K562 (cell line): ENCODE results near the gene SERTAD1. TPM values are rescaled to one million over a fixed set of nuclear protein-coding genes. Genes with fewer than 3 reads are reported as not detected.

ENCODE experiments used
- ATAC-seq: fragments of 200-7000 bp; cut with Tn5 transposase; 3 replicates; pipeline ENCODE4 v1.9.1; 2020; ENCODE audit warnings: moderate library complexity
- BruUV-seq: library from RNA; stranded (reverse); fragments of 400-500 nt; replicated peaks from 2 replicates; lab custom pipeline; 2021; lab: Mats Ljungman, UMichigan
- CTCF ChIA-PET: fragments of 300-600 bp; formaldehyde crosslinking; extraction: SDS; loops from one replicate; lab custom pipeline; 2021; ENCODE audit warnings: low intra/inter-chr PET ratio; lab: Yijun Ruan, JAX
- POLR2A ChIA-PET: fragments of 300-600, 350-650 bp; sonication (Branson Sonifier 250); formaldehyde crosslinking; extraction: SDS; loops from one replicate; lab custom pipeline; 2021; ENCODE audit warnings: antibody characterized with exemption, inconsistent platforms; lab: Yijun Ruan, JAX
- DNase-seq, 4 experiments: peaks; one replicate each; pipeline versions ENCODE4 v3.0.0 to v3.0.0-alpha.2; 2011 to 2018; ENCODE audit warnings: low spot score in 3 of 4, mixed read lengths in 3 of 4; ENCODE audit errors: extremely low read depth in 1 of 4
- FAIRE-seq: peaks from 2 replicates; lab custom pipeline; 2011; peaks lifted over from hg19 to GRCh38; lab: Jason Lieb, UNC
- H2AFZ ChIP-seq: 2 replicates; pipeline ENCODE4 v1.6.0; 2011; ENCODE audit warnings: low read depth, low read length, control low read depth, inconsistent platforms
- H3K27ac ChIP-seq: fragments of 200-600 bp; 3 replicates; pipeline ENCODE4 v1.8.0; 2011; ENCODE audit warnings: low read depth, mild to moderate bottlenecking, control low read depth, inconsistent platforms, low read length, moderate library complexity, mixed read lengths; ENCODE audit errors: extremely low read depth
- H3K27me3 ChIP-seq, 2 experiments: fragments of 300-600 bp in 1 of 2; 2 replicates in 1 of 2; 3 replicates in 1 of 2; pipeline versions ENCODE4 v1.6.0 to v1.8.0; 2011; ENCODE audit warnings: inconsistent platforms in 2 of 2, low read length in 2 of 2, mild to moderate bottlenecking in 1 of 2, mixed read lengths in 1 of 2, moderate library complexity in 1 of 2; ENCODE audit not compliant: control insufficient read depth in 2 of 2, insufficient read depth in 2 of 2
- H3K36me3 ChIP-seq: fragments of 300-600 bp; 3 replicates; pipeline ENCODE4 v1.8.0; 2011; ENCODE audit warnings: mild to moderate bottlenecking, low read length, inconsistent platforms; ENCODE audit not compliant: control insufficient read depth, insufficient read depth
- H3K4me1 ChIP-seq, 2 experiments: fragments of 200-600 bp in 1 of 2; replicated peaks in 1 of 2; 2 replicates in 1 of 2; 3 replicates in 1 of 2; pipeline versions ENCODE4 v1.5.1 to v1.8.0; 2011; ENCODE audit warnings: inconsistent platforms in 2 of 2, low read length in 2 of 2, mild to moderate bottlenecking in 1 of 2, mixed read lengths in 1 of 2, moderate library complexity in 1 of 2; ENCODE audit not compliant: control insufficient read depth in 2 of 2, insufficient read depth in 2 of 2
- H3K4me2 ChIP-seq: 2 replicates; pipeline ENCODE4 v1.6.1; 2011; ENCODE audit warnings: low read length, control low read depth, inconsistent platforms, mixed read lengths; ENCODE audit not compliant: insufficient read depth
- H3K4me3 ChIP-seq: fragments of 200-600 bp; sonication (generic), shearing (Covaris generic); 2 replicates; pipeline ENCODE4 v1.5.1; 2016; ENCODE audit warnings: control low read depth, inconsistent platforms
- H3K79me2 ChIP-seq: fragments of 200-600 bp; 3 replicates; pipeline ENCODE4 v1.8.0; 2011; ENCODE audit warnings: low read length, inconsistent platforms; ENCODE audit not compliant: control insufficient read depth, insufficient read depth
- H3K9ac ChIP-seq, 2 experiments: 2 replicates each; pipeline versions ENCODE4 v1.6.0 to v1.6.1; 2011; ENCODE audit warnings: low read depth in 2 of 2, low read length in 2 of 2, control low read depth in 1 of 2, inconsistent platforms in 1 of 2, mild to moderate bottlenecking in 1 of 2, mixed read lengths in 1 of 2; ENCODE audit not compliant: insufficient read depth in 1 of 2
- H3K9me1 ChIP-seq: one replicate; pipeline ENCODE4 v1.6.0; 2011; ENCODE audit warnings: inconsistent platforms, mild to moderate bottlenecking, low read length, moderate library complexity; ENCODE audit not compliant: control insufficient read depth, insufficient read depth
- H3K9me3 ChIP-seq: replicated peaks from 2 replicates; pipeline ENCODE4 v1.5.1; 2011; ENCODE audit warnings: low read depth, low read length, inconsistent platforms; ENCODE audit not compliant: control insufficient read depth, insufficient read depth
- H4K20me1 ChIP-seq: replicated peaks from 2 replicates; pipeline ENCODE4 v1.6.1; 2011; ENCODE audit warnings: low read length, inconsistent platforms, mixed read lengths; ENCODE audit not compliant: control insufficient read depth, insufficient read depth
- HMGN3 ChIP-seq: IDR thresholded peaks from 2 replicates; pipeline ENCODE4 v1.6.1; 2011; ENCODE audit warnings: borderline replicate concordance, low read depth, mild to moderate bottlenecking, mixed read lengths, low read length; ENCODE audit not compliant: insufficient read length; ENCODE audit errors: extremely low read depth
- RHOXF2B ChIP-seq: fragments of 250-450 bp; sonication (Bioruptor Pico); conservative IDR thresholded peaks from 2 replicates; pipeline ENCODE4 v1.5.1; 2021
- TAF9B ChIP-seq: fragments of 450-650 bp; IDR thresholded peaks from 2 replicates; pipeline ENCODE4 v1.6.1; 2018; ENCODE audit warnings: mild to moderate bottlenecking; ENCODE audit not compliant: partially characterized antibody
- WGBS: fragments of 100-300 bp; shearing (Covaris generic); methylation state at CpG from one replicate; pipeline ENCODE4 v1.1.6; 2016; ENCODE audit warnings: low coverage, mixed read lengths; ENCODE audit not compliant: insufficient coverage; ENCODE audit errors: missing lambda C conversion rate; 5-methylcytosine and 5-hydroxymethylcytosine counted together
- in situ Hi-C: fragments of 300-500 bp; cut with MboI; formaldehyde crosslinking; loops from 4 replicates; pipeline ENCODE4 v1.15.0; 2018; ENCODE audit warnings: inconsistent platforms, mixed read lengths
- intact Hi-C: fragments of 100-400 bp; cut with micrococcal nuclease; formaldehyde crosslinking; loops from 2 replicates; pipeline ENCODE4 v1.14.2; 2022
- polyA plus RNA-seq, 8 experiments: library from polyadenylated mRNA; depleted of rRNA in 4 of 8; stranded (reverse) in 5 of 8; unstranded in 3 of 8; fragments of >200 nt; fragmentation: Nextera tagmentation in 2 of 8; fragmentation: Illumina TruSeq in 1 of 8; extraction: Ambion mirVana in 2 of 8; extraction: Trizol in 1 of 8; gene quantifications; 2 replicates each; pipeline versions ENCODE4 v1.2.1 to v1.2.3, GENCODE V29; 2011 to 2014; ENCODE audit warnings: inconsistent platforms in 1 of 8, missing spikeins in 1 of 8
- total RNA-seq, 7 experiments: library from RNA; depleted of rRNA in 6 of 7; stranded (reverse); fragments of >200 nt in 6 of 7; fragmentation: Illumina TruSeq in 2 of 7; extraction: Trizol in 2 of 7; gene quantifications; 2 replicates each; pipeline versions ENCODE4 v1.2.1 to v1.2.3, GENCODE V29; 2011 to 2021; ENCODE audit warnings: low replicate concordance in 1 of 7
- TF ChIP-seq, protein P1 (sequence below), 2 experiments: fragments of 450-650 bp; conservative IDR thresholded peaks; 2 replicates each; pipeline ENCODE4 v1.6.1; 2017; ENCODE audit warnings: mild to moderate bottlenecking in 2 of 2, moderate library complexity in 2 of 2
- TF ChIP-seq, protein P2 (sequence below): fragments of 450-650 bp; IDR thresholded peaks from 2 replicates; pipeline ENCODE4 v1.6.1; 2016; ENCODE audit warnings: missing biosample characterization, missing genetic modification characterization
- TF ChIP-seq, protein P3 (sequence below): fragments of 250-450 bp; sonication (Bioruptor Pico); IDR thresholded peaks from 2 replicates; pipeline ENCODE4 v1.5.0; 2020; ENCODE audit warnings: mild to moderate bottlenecking

SERTAD1 gene
- total and polyA plus RNA-seq, 9 of the 15 experiments (the other 6 are each of a cell fraction or from before 2014, with no cell fraction given): 0.15 to 8.7 (median 4.9) TPM

DNA sequence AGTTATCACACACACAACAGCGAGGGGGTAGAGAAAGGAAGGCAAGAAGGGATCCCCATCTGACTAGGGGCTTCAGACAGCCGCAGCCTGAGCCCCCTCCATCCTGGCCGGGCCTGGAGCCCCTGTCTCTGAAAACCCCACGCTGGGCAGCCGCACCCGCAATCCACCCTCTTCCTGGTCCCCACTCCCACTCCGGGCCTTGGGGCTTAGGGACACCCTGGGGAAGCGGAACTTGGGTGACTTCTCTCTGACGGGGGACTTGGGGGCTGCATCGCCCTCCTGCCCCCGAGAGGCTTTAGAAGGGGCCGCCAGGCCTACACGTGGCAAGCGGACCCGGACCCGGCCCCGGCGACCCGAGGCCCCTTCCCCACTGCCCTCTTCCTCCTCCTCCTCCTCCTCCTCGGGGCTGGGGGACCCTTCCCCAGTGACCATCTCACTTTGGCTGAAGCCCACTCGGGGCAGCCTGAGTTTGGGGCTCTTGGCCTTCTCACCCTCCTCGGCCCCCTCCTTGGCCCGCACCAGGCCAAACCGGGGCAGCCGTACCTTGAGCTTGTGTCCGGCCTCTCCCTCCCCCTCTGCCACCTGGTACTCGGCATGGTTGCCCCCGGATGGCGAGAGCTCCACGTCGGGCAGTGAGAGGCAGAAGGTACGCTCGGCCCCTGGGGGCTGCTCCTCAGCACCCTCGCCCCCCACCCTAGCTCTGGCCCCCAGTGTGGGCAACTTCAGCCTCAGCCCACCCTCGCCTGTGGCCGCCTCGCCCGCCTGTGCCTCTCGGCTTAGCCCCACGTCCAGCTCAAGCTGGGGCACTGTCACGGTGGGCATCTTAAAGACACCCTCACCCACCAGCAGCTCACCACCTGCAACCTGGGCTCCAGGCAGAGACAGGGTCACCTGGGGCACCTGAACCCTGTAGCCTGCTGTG, 31.6 kb downstream of the SERTAD1 start:
- FAIRE-seq: no peak
- no peak for DNase-seq
- peak overlapping the region in 1 of 2 experiments; percentile 9; a peak in 2 of 4 replicates for H3K9ac ChIP-seq
- TF ChIP-seq RHOXF2B (no peak), TAF9B (no peak), HMGN3 (peak; percentile 6)
- TF ChIP-seq, protein P1, sequence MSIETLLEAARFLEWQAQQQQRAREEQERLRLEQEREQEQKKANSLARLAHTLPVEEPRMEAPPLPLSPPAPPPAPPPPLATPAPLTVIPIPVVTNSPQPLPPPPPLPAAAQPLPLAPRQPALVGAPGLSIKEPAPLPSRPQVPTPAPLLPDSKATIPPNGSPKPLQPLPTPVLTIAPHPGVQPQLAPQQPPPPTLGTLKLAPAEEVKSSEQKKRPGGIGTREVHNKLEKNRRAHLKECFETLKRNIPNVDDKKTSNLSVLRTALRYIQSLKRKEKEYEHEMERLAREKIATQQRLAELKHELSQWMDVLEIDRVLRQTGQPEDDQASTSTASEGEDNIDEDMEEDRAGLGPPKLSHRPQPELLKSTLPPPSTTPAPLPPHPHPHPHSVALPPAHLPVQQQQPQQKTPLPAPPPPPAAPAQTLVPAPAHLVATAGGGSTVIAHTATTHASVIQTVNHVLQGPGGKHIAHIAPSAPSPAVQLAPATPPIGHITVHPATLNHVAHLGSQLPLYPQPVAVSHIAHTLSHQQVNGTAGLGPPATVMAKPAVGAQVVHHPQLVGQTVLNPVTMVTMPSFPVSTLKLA (conservative IDR thresholded peaks at IDR 0.05): no peak
- TF ChIP-seq, protein P2, sequence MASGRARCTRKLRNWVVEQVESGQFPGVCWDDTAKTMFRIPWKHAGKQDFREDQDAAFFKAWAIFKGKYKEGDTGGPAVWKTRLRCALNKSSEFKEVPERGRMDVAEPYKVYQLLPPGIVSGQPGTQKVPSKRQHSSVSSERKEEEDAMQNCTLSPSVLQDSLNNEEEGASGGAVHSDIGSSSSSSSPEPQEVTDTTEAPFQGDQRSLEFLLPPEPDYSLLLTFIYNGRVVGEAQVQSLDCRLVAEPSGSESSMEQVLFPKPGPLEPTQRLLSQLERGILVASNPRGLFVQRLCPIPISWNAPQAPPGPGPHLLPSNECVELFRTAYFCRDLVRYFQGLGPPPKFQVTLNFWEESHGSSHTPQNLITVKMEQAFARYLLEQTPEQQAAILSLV: no peak
- TF ChIP-seq, protein P3, sequence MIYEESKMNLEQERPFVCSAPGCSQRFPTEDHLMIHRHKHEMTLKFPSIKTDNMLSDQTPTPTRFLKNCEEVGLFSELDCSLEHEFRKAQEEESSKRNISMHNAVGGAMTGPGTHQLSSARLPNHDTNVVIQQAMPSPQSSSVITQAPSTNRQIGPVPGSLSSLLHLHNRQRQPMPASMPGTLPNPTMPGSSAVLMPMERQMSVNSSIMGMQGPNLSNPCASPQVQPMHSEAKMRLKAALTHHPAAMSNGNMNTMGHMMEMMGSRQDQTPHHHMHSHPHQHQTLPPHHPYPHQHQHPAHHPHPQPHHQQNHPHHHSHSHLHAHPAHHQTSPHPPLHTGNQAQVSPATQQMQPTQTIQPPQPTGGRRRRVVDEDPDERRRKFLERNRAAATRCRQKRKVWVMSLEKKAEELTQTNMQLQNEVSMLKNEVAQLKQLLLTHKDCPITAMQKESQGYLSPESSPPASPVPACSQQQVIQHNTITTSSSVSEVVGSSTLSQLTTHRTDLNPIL (CRISPR knock-in tag): no peak
- peaks cover 13 to 59% of the 10 kb centered on the region in 2 experiments for H3K4me1 ChIP-seq
- no peaks in the 10 kb centered on the region for H3K79me2 ChIP-seq
- in situ Hi-C loops (no loop called here), intact Hi-C loops (no loop called here)
- H3K4me3 ChIP-seq: no peak overlapping the region
- H4K20me1 ChIP-seq: 0 out of 2 replicates have a peak, but pooled peaks cover 2% of the 10 kb centered on the region
- no peaks in the 10 kb centered on the region for H3K9me3 ChIP-seq
- no peaks in the 10 kb centered on the region for H3K36me3 ChIP-seq
- ATAC-seq: no peak
- no peak overlapping the region for H3K27ac ChIP-seq
- WGBS: 58% methylated on average over 23 of the region's 41 CpGs
- H2AFZ ChIP-seq: no peak overlapping the region
- POLR2A ChIA-PET: interaction anchor here (0.6 to 1.4 kb wide), 6 partner anchors 15 to 993 kb away, joined by 3 to 5 read pairs (median 4); partner anchors contain the start of gene PRX
- no peaks in the 10 kb centered on the region for H3K9me1 ChIP-seq
- H3K27me3 ChIP-seq: peaks cover 18 to 34% of the 10 kb centered on the region in 2 experiments
- no TSS peak for BruUV-seq
- CTCF ChIA-PET: no interaction called here
- H3K4me2 ChIP-seq: no peak overlapping the region
